GM21576 (cell line): Measurements from ENCODE around the gene NOTCH1.
"Not testable (repeated sequence)": the region's sequence is repeated elsewhere in the genome, so short reads cannot be mapped to it uniquely, and the experiment has no call there.

Experiments used
- ATAC-seq: cut with Tn5 transposase; IDR thresholded peaks from one replicate; pipeline ENCODE4 v1.9.1; 2021; ENCODE audit warnings: mild to moderate bottlenecking, moderate library complexity; ENCODE audit not compliant: unreplicated experiment

NOTCH1 gene

GRCh38 chr9:136565086-136565714, 19.4 kb upstream of the NOTCH1 start:
- ATAC-seq = no peak

- ATAC-seq = no peak
Observed at GRCh38 chr9:136564379-136564988, 18.6 kb upstream of the NOTCH1 start.

GRCh38 chr9:136563646-136564325, 17.9 kb upstream of the NOTCH1 start:
- ATAC-seq = no peak

GRCh38 chr9:136562746-136563495, 17.1 kb upstream of the NOTCH1 start:
- ATAC-seq = no peak

- ATAC-seq = no peak
Observed at GRCh38 chr9:136561779-136562178, 15.9 kb upstream of the NOTCH1 start.

GRCh38 chr9:136560586-136560985, 14.7 kb upstream of the NOTCH1 start:
- no peak for ATAC-seq

- ATAC-seq = not testable (repeated sequence)
Observed at GRCh38 chr9:136559371-136559770, 13.5 kb upstream of the NOTCH1 start.

GRCh38 chr9:136558846-136559245, 13.0 kb upstream of the NOTCH1 start:
- not testable (repeated sequence) for ATAC-seq

- no peak for ATAC-seq
Observed at GRCh38 chr9:136558373-136558772, 12.5 kb upstream of the NOTCH1 start.

GRCh38 chr9:136557036-136557435, 11.2 kb upstream of the NOTCH1 start:
- no peak for ATAC-seq

GRCh38 chr9:136556166-136556565, 10.3 kb upstream of the NOTCH1 start:
- ATAC-seq = no peak

GRCh38 chr9:136554870-136555269, 9.0 kb upstream of the NOTCH1 start:
- no peak for ATAC-seq

- no peak for ATAC-seq
Observed at GRCh38 chr9:136553581-136553980, 7.7 kb upstream of the NOTCH1 start.

- ATAC-seq = no peak
Observed at GRCh38 chr9:136552117-136552703, 6.4 kb upstream of the NOTCH1 start.

- no peak for ATAC-seq
Observed at GRCh38 chr9:136551401-136552116, 5.7 kb upstream of the NOTCH1 start.

- no peak for ATAC-seq
Observed at GRCh38 chr9:136550439-136551289, 4.8 kb upstream of the NOTCH1 start.

GRCh38 chr9:136549010-136549980, 3.4 kb upstream of the NOTCH1 start:
- ATAC-seq = no peak

- no peak for ATAC-seq
Observed at GRCh38 chr9:136547508-136548215, 1.8 kb upstream of the NOTCH1 start.
